NCI-H187 treated with DMSO at 0.1 percent for 48 hours (cell line): ENCODE measurements around the gene BTBD19.
A peak's percentile ranks its signal among the peaks of the same experiment; 100 is the strongest.
"Not testable (repeated sequence)": the region's sequence is repeated elsewhere in the genome, so short reads cannot be mapped to it uniquely, and the experiment has no call there.

Experiments
- DNase-seq: peaks from one replicate; lab custom pipeline; 2025; lab: John Stamatoyannopoulos, UW

Gene BTBD19

DNA sequence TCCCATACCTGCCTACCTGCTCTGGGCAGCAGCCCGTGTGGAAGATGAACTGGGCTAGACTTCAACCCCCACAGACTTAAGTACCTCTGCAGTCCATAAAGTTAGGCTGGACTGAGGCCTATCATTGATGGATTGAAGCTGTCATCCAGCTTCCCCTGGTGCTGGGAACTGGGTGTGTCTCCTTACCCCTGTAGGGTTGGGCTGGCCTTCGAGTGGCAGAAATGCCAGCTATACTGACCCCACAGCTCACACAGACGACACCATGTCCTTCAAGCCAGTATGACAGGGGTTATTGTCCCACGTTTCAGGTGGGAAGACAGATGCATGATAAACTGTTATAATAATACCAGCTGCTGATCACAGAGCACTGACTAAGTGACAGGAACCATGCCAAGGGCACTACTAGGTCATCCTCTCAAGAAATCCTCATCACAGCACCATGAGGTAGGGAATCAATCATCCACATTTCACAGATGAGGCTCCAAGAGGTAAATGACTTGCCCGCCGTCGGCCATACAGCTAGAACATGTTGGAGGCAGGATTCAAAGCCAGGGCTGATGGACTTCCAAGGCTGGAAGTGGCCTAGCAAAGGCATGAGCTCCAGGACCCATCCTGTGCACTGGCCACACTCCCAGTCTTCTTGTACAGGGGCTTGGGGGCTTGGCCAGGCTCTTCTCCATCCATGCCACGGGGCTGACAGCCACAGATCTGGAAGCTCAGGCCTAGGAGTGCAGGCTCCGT, 20.0 kb upstream of the BTBD19 start, which contains the start of gene BEST4:
TSS of gene BEST4 (minus strand) at position 51 of the 741 bp plus-strand sequence. CDS start 465 bp downstream, outside the sequence.
- no peak for DNase-seq

DNA sequence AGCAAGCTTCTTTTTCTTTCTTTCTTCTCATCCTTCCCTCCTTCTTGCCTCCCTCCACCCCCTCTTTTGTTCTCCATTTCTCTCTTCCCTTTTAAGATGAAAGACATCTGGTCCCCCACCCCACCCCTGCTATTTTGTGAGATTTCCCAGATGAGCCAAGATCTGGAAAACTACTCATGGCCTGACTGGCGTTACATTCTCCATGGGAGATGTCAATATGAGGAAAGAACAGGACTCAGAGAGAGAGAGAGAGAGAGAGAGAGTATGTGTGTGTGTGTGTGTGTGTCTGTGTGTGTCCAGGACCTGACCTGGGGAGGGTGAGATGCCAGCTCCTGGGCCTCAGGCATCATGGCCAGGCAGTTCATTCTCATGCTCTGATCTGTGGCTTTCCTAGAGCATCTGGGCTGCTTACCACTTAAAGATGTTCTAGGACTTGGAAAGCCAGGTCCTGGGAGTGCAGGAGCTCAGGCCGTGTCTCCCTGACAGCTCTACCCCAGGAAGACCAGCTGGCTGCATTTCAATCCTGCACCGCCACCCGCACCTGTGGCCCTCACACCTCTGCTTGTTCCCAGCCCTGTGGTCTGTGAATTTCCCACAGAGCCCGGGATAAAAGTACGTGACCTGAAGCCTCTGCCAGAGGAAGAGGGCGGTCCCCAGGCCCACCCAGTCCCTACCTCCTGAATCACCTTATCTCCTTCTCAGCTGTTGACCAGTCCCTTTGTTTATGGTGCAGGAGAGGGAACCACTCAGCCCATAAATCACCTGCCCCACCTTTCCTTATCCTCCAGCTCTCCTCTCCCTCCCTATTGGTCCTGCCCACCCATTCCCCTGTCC, 17.1 kb upstream of the BTBD19 start:
- no peak for DNase-seq

DNA sequence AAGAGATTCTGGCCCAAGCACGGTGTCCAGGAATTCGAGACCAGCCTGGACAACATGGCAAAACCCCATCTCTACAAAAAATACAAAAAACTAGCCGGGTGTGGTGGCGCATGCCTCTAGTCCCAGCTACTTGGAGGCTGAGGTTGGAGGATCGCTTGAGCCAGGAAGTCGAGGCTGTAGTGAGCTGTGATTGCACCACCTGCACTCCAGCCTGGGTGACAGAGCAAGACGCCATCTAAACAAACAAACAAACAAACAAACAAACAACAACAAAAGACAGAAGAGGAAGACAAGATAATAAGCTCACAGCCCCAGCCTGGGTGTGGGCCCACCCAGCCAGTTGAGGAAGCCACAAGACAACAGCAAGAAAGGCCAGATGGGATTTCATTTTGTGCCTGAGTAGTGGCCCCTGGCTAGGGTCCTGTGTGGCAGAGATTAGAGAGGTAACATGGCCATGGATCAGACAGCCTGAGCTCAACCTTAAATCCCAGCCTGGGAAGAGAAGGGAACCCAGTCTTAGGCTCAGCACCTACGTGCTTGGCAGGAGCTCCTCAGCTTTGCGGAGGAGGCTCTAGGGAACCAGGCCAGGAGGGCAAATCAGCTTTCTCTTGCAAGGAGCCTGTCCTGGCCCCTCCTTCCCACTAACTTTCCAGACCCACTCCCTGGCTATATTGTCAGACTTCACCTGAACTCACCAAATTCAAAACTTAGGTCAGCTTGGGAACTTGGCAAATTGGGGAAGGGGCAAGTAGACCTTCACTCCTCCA, 15.4 kb upstream of the BTBD19 start:
- DNase-seq = no peak

DNA sequence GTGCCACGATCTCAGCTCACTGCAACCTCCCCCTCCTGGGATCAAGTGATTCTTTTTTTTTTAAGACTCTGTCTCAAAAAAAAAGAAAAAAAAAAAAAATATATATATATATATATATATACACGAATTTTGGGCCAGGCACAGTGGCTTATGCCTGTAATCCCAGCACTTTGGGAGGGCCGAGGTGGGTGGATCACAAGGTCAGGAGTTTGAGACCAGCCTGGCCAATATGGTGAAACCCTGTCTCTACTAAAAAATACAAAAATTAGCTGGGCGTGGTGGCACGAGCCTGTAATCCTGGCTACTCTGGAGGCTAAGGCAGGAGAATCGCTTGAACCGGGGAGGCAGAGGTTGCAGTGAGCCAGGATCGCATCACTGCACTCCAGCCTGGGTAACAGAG, 10.4 kb upstream of the BTBD19 start:
- DNase-seq = not testable (repeated sequence)

DNA sequence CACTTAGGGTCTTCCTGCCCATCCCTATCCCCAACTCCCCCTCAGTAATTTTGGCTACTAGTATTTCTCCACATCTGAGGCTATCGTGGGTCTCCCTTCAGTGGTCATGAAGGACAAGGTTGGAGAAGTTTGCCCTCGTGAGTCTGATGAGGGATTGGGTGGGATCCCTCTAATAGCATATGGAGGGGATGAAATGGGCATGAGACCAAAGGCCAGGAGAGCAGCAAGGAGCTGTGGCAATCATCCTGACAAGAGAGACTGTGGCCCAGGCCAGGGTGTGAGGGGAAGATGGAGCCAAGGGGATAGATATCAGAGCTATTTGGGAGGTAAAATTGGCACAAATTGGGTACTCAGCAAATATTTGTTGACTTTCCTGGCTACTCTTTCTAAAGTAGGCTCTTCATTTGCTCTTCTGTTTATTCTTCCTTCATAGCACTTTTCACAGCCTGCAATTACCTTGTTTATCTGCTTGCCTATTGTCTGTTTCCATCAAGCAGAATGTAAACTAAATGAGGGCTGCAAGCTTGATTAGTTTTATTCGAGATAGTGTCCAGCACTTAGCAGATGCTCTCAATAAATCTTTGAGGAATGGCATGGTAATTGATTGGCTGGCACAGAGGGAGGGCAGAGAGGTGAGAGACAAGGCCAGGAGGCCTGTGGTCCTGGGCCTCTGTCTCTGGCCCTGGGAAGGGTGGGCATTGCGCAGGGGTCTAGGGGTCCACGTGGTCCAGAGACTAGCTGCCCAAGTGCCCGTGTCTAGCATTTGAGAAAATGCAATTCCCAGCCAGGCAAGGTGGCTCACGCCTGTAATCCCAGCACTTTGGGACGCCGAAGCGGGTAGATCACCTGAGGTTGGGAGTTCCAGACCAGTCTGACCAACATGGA, 9.6 kb upstream of the BTBD19 start:
- no peak for DNase-seq

DNA sequence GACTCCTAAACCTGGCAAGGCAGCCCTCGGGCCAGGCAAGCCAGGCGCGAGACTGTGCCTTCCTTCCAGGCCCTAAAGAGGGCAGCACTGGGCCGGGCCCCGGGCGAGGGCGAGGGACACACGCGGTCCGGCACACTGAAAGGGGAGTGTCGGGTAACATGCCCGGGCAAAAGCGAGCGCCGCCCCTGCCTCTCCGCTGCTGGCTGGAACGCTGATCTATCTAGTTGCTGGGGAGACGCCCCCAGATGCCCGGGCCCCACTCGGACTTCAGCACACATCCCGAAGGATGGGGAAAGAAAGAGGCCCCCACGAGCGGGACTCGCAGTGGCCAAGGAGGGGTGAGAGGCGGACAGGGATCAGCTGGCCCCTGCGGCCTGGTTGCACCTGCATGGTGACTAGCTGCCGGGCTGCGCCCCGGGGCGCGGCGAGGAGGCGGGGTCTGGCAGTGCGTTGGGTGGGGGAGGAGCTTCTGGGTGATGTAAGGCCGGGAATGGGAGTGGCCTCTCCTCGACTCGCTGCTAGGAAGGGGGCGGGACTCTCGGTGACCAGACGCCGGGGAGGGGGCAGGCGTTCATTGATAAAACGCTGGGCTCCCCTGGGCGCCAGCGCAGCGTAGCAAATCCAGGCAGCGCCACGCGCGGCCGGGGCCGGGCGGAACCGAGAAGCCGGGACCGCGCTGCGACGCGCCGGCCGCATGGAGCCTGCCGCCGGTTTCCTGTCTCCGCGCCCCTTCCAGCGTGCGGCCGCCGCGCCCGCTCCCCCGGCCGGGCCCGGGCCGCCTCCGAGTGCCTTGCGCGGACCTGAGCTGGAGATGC, 8.3 kb upstream of the BTBD19 start, which contains the start of gene PLK3:
TSS of gene PLK3 (plus strand) at position 608 of the 815 bp plus-strand sequence. CDS start at position 695, 87 bp downstream.
- DNase-seq = peak; percentile 93

DNA sequence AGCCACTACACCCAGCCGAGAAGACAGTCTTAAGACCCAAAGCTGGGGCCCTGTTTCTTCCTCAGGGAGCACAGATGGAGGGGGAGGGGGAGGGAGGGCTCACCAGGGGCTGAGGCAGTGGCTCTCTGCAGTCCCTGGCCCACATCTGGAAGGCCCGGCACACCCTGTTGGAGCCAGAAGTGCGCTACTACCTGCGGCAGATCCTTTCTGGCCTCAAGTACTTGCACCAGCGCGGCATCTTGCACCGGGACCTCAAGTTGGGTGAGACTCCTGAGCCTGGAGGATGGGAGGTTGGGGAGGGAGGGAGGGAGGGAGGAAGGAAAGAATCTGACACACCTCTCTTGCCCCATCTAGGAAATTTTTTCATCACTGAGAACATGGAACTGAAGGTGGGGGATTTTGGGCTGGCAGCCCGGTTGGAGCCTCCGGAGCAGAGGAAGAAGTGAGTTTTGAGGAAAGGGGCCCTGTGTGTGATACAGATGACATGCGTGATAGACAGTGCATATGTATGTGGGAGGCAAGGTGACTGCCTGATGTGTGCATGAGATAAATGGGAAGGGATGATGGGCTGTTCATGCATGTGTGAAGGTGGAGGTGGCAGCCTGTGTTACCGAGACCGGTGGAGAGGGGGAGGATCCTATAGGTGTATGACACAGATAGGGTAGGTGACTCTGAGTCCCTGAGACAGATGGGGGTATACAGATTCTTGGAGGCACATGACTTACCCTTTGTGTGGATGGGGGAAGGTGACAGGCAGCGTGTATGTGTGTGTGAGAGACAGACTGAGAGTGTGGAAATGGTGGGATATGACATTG, 6.6 kb upstream of the BTBD19 start:
- no peak for DNase-seq

DNA sequence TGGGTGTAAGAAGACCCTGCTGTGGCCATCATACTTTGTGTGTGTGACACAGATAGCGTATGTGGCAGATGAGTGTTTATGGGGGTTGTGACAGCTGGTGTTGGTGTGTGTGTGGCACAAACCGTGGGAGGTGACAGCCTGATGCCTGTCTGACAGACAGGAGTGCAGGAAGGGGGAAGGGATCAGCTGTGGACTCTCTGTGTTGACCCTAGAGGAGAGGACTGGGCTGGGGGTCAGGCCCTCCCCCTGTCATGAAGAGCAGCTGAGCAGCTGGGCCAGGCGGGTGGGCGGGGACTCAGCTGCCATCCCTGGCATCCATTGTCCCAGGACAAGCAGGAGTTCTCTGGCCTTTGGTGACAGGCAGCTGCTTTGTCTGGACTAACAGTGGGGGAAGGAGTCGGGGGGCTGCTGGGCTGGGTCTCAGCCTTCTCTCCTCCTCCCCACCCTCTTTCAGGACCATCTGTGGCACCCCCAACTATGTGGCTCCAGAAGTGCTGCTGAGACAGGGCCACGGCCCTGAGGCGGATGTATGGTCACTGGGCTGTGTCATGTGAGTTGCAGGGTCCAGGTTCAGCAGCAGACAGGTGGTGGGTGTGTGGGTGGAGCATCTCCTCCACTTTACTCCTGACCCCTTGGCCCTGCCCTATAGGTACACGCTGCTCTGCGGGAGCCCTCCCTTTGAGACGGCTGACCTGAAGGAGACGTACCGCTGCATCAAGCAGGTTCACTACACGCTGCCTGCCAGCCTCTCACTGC, 5.8 kb upstream of the BTBD19 start:
- no peak for DNase-seq

DNA sequence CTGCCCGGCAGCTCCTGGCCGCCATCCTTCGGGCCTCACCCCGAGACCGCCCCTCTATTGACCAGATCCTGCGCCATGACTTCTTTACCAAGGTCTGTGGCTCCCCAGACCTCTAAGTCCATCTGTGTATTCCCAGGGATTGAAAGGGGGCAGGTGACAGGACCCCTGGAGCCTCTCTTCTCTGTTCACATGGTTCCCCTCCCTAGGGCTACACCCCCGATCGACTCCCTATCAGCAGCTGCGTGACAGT, 5.3 kb upstream of the BTBD19 start:
- DNase-seq = no peak

DNA sequence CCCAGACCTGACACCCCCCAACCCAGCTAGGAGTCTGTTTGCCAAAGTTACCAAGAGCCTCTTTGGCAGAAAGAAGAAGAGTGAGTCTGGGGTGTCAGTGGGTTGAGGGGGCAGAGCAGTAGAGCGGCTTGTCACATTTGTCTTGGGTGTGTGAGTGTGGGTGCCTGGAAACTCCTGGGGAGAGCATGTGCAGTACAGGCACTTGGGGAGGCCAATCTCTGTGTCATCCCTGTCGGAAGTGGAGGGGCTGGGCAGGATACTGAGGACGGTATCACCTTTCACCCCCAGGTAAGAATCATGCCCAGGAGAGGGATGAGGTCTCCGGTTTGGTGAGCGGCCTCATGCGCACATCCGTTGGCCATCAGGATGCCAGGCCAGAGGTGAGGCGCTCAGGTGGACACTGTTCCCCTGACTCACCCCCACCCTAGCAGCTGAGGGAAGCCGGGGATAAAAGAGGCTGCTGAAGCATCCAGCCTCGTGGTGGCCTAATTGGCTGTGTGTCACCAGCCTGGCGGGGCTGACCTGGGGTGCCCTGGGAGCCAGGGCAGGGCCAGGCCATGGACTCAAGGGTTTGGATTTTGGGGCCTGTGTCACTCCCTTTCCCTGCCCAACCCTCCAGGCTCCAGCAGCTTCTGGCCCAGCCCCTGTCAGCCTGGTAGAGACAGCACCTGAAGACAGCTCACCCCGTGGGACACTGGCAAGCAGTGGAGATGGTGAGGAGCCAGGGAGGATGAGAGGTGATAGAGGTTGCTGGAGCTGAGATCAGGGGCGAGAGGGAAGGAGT, 4.8 kb upstream of the BTBD19 start:
- no peak for DNase-seq

DNA sequence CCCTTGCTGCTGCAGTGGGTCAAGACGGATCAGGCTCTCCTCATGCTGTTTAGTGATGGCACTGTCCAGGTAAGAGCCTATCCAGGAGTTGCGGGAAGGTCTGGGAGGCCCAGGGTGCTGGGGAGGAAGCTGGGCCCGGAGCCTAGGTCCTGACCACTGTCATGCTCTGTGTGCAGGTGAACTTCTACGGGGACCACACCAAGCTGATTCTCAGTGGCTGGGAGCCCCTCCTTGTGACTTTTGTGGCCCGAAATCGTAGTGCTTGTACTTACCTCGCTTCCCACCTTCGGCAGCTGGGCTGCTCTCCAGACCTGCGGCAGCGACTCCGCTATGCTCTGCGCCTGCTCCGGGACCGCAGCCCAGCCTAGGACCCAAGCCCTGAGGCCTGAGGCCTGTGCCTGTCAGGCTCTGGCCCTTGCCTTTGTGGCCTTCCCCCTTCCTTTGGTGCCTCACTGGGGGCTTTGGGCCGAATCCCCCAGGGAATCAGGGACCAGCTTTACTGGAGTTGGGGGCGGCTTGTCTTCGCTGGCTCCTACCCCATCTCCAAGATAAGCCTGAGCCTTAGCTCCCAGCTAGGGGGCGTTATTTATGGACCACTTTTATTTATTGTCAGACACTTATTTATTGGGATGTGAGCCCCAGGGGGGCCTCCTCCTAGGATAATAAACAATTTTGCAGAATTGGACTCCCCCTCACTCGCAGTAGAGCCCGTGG, 2.9 kb upstream of the BTBD19 start:
- DNase-seq = no peak

DNA sequence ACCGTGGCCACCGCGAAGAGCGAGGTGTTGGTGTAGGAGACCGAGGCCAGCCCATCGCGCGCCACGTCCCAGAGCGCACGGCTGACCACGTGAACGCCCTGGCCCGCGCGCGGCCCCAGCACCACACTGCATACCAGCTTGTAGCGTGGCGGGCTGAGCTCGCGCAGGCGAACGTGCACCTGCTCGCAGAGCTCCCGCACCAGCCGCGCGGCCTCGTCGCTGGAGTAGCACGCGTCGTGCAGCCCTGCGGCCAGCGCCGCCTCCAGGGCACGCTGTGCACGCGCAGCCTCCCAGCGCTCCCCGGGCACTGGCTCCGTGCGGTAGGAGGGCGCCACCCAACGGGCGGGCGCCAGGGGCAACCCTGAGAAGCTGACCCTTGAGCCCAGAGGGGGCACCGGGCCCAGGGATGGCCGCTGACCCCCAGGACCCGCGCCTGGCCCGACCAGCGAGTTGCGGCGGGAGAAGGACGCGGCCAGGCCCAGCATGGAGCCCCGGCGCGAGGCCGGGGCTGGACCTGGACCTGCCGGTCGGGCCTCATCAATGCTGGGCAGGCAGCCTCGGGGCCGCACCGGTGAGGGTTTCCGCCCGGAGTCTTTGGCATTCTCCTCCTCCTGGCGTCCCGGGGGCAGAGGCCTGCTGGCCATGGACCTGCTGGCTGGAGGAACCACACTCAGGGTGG, 2.2 kb upstream of the BTBD19 start:
- no peak for DNase-seq

DNA sequence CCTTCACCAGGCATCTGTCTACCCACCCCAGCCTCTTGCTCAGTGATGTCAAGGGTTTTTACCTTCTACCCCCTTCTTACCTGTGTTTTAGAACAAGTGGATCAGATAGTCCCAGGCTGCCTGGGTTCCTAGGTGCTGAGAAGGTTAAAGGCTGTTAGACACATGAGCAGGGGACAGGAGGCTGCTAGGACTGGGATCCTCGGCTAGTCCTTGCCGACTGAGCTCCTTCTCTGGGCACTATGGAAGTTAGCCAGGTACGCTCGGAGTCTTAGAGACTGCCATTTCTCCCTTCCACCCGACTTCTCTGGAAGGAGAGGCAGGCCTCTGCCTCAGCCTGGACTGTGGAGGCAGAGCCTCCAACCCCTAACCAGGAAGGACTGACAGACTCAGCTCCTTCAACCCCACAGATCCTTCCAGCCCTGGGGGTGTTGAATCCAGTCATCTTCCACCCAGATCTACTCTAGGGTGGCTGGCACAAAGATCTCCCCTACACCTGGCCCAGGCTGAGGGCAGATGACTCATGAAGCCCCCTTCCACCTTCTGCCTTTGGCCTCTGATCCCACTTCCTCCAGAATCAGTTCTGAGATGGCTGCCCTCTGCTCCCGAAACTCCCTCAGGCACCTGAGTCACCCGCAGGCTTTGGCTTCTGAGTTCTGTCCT, 1.5 kb upstream of the BTBD19 start, which contains the start of gene DYNLT4:
TSS of gene DYNLT4 (minus strand) at position 648 of the 660 bp plus-strand sequence. CDS start 683 bp downstream, outside the sequence.
- no peak for DNase-seq

DNA sequence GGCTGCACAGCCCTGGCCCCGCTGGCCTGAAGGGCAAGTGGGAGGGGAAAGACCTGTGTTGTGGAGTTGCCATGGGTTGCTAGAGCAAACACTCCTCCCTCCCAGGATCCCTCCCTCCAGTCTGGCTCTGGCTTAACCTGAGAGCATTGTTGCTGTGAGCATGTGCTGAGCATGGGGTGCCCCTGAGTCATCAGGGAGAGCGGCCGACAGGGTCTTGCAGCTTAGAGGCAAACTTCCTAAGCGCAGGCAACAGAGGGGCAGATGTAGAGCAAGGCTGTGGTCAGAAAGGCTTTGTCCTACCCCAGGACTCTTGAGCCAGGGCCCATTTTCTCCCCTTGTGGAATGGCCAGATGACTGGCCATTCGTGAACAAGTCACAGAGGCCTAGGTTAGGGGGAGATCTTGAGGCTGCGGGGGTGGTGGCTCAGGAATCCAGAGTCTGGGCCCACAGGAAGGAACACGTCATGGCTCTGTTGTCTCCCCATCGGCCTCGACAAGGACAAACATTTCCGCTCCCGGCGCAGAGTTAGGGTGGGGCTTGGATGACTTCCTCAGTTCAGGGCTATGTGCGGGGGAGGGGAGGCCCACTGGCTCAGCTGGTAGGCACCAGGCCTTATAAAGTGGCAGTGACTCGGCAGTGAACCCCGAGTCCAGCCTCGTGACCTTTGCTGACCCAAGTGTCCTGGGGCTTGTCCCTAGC, 810 bp upstream of the BTBD19 start:
- DNase-seq = no peak
